Tibial nerve (tissue), 3 donors: ENCODE results near the gene SPINT1.

Source experiments
- POLR2A ChIP-seq, 2 donors: fragments of 450-650 bp; IDR thresholded peaks; one replicate each; pipeline ENCODE4 v1.6.1; 2017; ENCODE audit warnings: antibody characterized with exemption in 2 of 2, mild to moderate bottlenecking in 2 of 2, moderate library complexity in 2 of 2
- TF ChIP-seq, protein P1 (sequence below), 5 experiments: fragments of 200-600 bp in 3 of 5; fragments of 450-650 bp in 2 of 5; sonication (generic) in 3 of 5; IDR thresholded peaks; one replicate each; pipeline ENCODE4 v1.5.1; 2016 to 2019; ENCODE audit warnings: antibody characterized with exemption in 5 of 5, mild to moderate bottlenecking in 3 of 5, moderate library complexity in 2 of 5

DNA sequence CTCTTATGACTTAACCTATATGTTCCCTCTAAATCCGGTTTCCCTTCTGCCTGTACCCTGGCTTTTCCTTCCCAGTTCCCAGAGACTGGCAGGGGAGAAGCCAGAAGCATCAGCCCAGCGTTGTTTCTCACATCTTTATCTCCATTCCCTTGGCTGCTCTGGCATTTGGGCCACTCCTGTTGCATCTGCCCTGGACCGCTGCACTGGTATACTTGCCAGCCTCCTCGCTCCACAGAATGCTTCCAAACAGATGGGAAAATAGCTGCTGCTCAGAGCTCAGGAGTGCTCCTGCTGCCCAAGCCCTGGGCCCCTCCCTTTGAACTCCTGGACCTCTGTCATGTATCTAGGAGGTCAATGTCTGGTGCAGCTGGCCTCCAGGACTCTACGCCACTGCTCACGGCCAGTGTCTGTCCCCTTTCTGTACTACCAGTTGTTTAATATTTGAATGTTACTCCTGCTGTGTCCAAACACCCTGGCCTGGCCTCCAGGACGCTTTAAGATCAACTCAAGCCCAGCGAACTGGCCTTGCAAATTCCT is 6.8 kb downstream of the SPINT1 start:
- TF ChIP-seq, protein P1, sequence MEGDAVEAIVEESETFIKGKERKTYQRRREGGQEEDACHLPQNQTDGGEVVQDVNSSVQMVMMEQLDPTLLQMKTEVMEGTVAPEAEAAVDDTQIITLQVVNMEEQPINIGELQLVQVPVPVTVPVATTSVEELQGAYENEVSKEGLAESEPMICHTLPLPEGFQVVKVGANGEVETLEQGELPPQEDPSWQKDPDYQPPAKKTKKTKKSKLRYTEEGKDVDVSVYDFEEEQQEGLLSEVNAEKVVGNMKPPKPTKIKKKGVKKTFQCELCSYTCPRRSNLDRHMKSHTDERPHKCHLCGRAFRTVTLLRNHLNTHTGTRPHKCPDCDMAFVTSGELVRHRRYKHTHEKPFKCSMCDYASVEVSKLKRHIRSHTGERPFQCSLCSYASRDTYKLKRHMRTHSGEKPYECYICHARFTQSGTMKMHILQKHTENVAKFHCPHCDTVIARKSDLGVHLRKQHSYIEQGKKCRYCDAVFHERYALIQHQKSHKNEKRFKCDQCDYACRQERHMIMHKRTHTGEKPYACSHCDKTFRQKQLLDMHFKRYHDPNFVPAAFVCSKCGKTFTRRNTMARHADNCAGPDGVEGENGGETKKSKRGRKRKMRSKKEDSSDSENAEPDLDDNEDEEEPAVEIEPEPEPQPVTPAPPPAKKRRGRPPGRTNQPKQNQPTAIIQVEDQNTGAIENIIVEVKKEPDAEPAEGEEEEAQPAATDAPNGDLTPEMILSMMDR (IDR thresholded peaks at IDR 0.05) = no peak
- no peak for TF ChIP-seq POLR2A (IDR thresholded peaks at IDR 0.05)
